ENCODE data around the gene CCDC149.

CCDC149 gene

GRCh38 chr4:24934311-24934710 lies 21.5 kb upstream of the CCDC149 start:
- no peak for TF ChIP-seq GABPA (IDR thresholded peaks at IDR 0.05; ENCODE audit: low read depth)
- no peak for TF ChIP-seq SPI1 (IDR thresholded peaks at IDR 0.05; ENCODE audit: borderline replicate concordance, low read depth)
- TF ChIP-seq REST (IDR thresholded peaks at IDR 0.05; ENCODE audit: insufficient replicate concordance, low read depth), result no peak
- TF ChIP-seq CTCF (IDR thresholded peaks at IDR 0.05; ENCODE audit: insufficient read depth, low read length), result no peak
- no peak for TF ChIP-seq POLR2AphosphoS5 (IDR thresholded peaks at IDR 0.05; ENCODE audit: low read depth)
- Histone ChIP-seq H3K4me3 (replicated peaks; ENCODE audit: insufficient read depth, low read length) (no peak overlapping the region), H3K27ac (replicated peaks) (no peak overlapping the region), H3K27me3 (ENCODE audit: insufficient read depth, poor library complexity, severe bottlenecking) (no peaks in the 10 kb centered on the region)
- DNase-seq (ENCODE audit: low read depth in 1 of 2, low spot score in 1 of 2), result no peak

GRCh38 chr4:24933684-24934275 lies 20.9 kb upstream of the CCDC149 start:
- no peak for DNase-seq (ENCODE audit: low read depth in 1 of 2, low spot score in 1 of 2)

More at GRCh38 chr4:24933684-24934275, 20.9 kb upstream of the CCDC149 start:
- H3K4me3 ChIP-seq (replicated peaks; ENCODE audit: insufficient read depth, low read length), result no peak overlapping the region
- TF ChIP-seq CTCF (IDR thresholded peaks at IDR 0.05; ENCODE audit: insufficient read depth, low read length) (no peak), GABPA (IDR thresholded peaks at IDR 0.05; ENCODE audit: low read depth) (no peak), POLR2AphosphoS5 (IDR thresholded peaks at IDR 0.05; ENCODE audit: low read depth) (no peak), SPI1 (IDR thresholded peaks at IDR 0.05; ENCODE audit: borderline replicate concordance, low read depth) (no peak), REST (IDR thresholded peaks at IDR 0.05; ENCODE audit: insufficient replicate concordance, low read depth) (no peak)
- no peak overlapping the region for H3K27ac ChIP-seq (replicated peaks)
- no peaks in the 10 kb centered on the region for H3K27me3 ChIP-seq (ENCODE audit: insufficient read depth, poor library complexity, severe bottlenecking)
